Epithelial cell of prostate (primary cell): ENCODE measurements around the gene GPRC5B.

ENCODE experiments used
- DNase-seq: peaks from one replicate; pipeline ENCODE4 v3.0.0-alpha.2; 2011; ENCODE audit warnings: low read depth, low spot score
- H3K27ac ChIP-seq: fragments of 450-650 bp; 2 replicates; pipeline ENCODE4 v1.5.1; 2017; ENCODE audit warnings: mild to moderate bottlenecking

GPRC5B gene

GRCh38 chr16:19884611-19885450 lies at the start of gene GPRC5B:
TSS of gene GPRC5B (minus strand) at chr16:19884848. CDS start at chr16:19872845, 12,003 bp downstream.
- H3K27ac ChIP-seq: no peak within 1 kb of the TSS
- DNase-seq: no peak

GRCh38 chr16:19933740-19934139 lies 49.1 kb upstream of the GPRC5B start:
- no peak overlapping the region for H3K27ac ChIP-seq
- no peak for DNase-seq

- H3K27ac ChIP-seq: no peak overlapping the region
- DNase-seq: no peak
Measured at GRCh38 chr16:19929062-19929511, 44.4 kb upstream of the GPRC5B start.

GRCh38 chr16:19928432-19928831 lies 43.8 kb upstream of the GPRC5B start:
- H3K27ac ChIP-seq: no peak overlapping the region
- DNase-seq: no peak

GRCh38 chr16:19926449-19927390 lies 42.1 kb upstream of the GPRC5B start:
- DNase-seq: no peak
- H3K27ac ChIP-seq: no peak overlapping the region

- no peak overlapping the region for H3K27ac ChIP-seq
- DNase-seq: no peak
Measured at GRCh38 chr16:19923396-19923795, 38.7 kb upstream of the GPRC5B start.

- no peak for DNase-seq
- H3K27ac ChIP-seq: no peak overlapping the region
Measured at GRCh38 chr16:19919142-19919541, 34.5 kb upstream of the GPRC5B start.

GRCh38 chr16:19916064-19916463 lies 31.4 kb upstream of the GPRC5B start:
- DNase-seq: no peak
- H3K27ac ChIP-seq: no peak overlapping the region

GRCh38 chr16:19914877-19915276 lies 30.2 kb upstream of the GPRC5B start:
- no peak for DNase-seq

GRCh38 chr16:19913340-19913645 lies 28.6 kb upstream of the GPRC5B start:
- DNase-seq: no peak
- no peak overlapping the region for H3K27ac ChIP-seq

More at GRCh38 chr16:19914877-19915276, 30.2 kb upstream of the GPRC5B start:
- H3K27ac ChIP-seq: no peak overlapping the region

GRCh38 chr16:19912455-19913339 lies 28.0 kb upstream of the GPRC5B start:
- peak; percentile 49 for DNase-seq
- no peak overlapping the region for H3K27ac ChIP-seq

GRCh38 chr16:19911747-19912454 lies 27.3 kb upstream of the GPRC5B start:
- H3K27ac ChIP-seq: no peak overlapping the region

GRCh38 chr16:19911204-19911603 lies 26.6 kb upstream of the GPRC5B start:
- H3K27ac ChIP-seq: no peak overlapping the region
- no peak for DNase-seq

More at GRCh38 chr16:19911747-19912454, 27.3 kb upstream of the GPRC5B start:
- DNase-seq: no peak

GRCh38 chr16:19909750-19910322 lies 25.2 kb upstream of the GPRC5B start:
- H3K27ac ChIP-seq: no peak overlapping the region
- no peak for DNase-seq

GRCh38 chr16:19908921-19909320 lies 24.3 kb upstream of the GPRC5B start:
- DNase-seq: no peak
- no peak overlapping the region for H3K27ac ChIP-seq

- no peak for DNase-seq
- no peak overlapping the region for H3K27ac ChIP-seq
Measured at GRCh38 chr16:19907161-19907992, 22.7 kb upstream of the GPRC5B start.

- no peak overlapping the region for H3K27ac ChIP-seq
- no peak for DNase-seq
Measured at GRCh38 chr16:19901164-19901563, 16.5 kb upstream of the GPRC5B start.

- H3K27ac ChIP-seq: no peak overlapping the region
- no peak for DNase-seq
Measured at GRCh38 chr16:19899605-19899955, 14.9 kb upstream of the GPRC5B start.
